H9 (cell line): ENCODE results near the gene MEIOSIN. TPM values are rescaled to one million over a fixed set of nuclear protein-coding genes. Genes with fewer than 3 reads are reported as not detected.

Source experiments
- DNase-seq: peaks from one replicate; pipeline ENCODE4 v3.0.0-alpha.2; 2017
- H2AFZ ChIP-seq: one replicate; pipeline ENCODE4 v1.6.1; 2013; ENCODE audit warnings: mild to moderate bottlenecking, low read length, control low read depth, moderate library complexity
- H2AK5ac ChIP-seq: 2 replicates; pipeline ENCODE4 v1.6.1; 2013; ENCODE audit warnings: low read length, control low read depth, mixed read lengths; ENCODE audit not compliant: insufficient read length
- H2BK120ac ChIP-seq: one replicate; pipeline ENCODE4 v1.6.1; 2013; ENCODE audit warnings: low read depth, mild to moderate bottlenecking, low read length, control low read depth, inconsistent platforms; ENCODE audit not compliant: poor library complexity, severe bottlenecking
- H2BK12ac ChIP-seq: 2 replicates; pipeline ENCODE4 v1.6.1; 2013; ENCODE audit warnings: low read length, control low read depth, mixed read lengths, low read depth; ENCODE audit not compliant: insufficient read length
- H2BK15ac ChIP-seq: 2 replicates; pipeline ENCODE4 v1.6.1; 2013; ENCODE audit warnings: low read depth, low read length, control low read depth
- H2BK20ac ChIP-seq: one replicate; pipeline ENCODE4 v1.6.1; 2013; ENCODE audit warnings: low read depth, mild to moderate bottlenecking, low read length, control low read depth, inconsistent platforms; ENCODE audit not compliant: poor library complexity, severe bottlenecking
- H2BK5ac ChIP-seq: 2 replicates; pipeline ENCODE4 v1.6.1; 2013; ENCODE audit warnings: low read length, control low read depth, mixed read lengths; ENCODE audit not compliant: insufficient read length
- H3K14ac ChIP-seq: 2 replicates; pipeline ENCODE4 v1.6.1; 2013; ENCODE audit warnings: low read length, control low read depth; ENCODE audit not compliant: insufficient read depth
- H3K18ac ChIP-seq: 2 replicates; pipeline ENCODE4 v1.6.1; 2013; ENCODE audit warnings: low read depth, mild to moderate bottlenecking, mixed read lengths, low read length, control low read depth; ENCODE audit not compliant: insufficient read length
- H3K23ac ChIP-seq: 2 replicates; pipeline ENCODE4 v1.6.1; 2013; ENCODE audit warnings: low read length, control low read depth, mixed read lengths, low read depth; ENCODE audit not compliant: insufficient read length
- H3K23me2 ChIP-seq: 2 replicates; pipeline ENCODE4 v1.6.1; 2013; ENCODE audit warnings: low read depth, mild to moderate bottlenecking, mixed read lengths, low read length, control low read depth; ENCODE audit not compliant: insufficient read length, poor library complexity, severe bottlenecking
- H3K27ac ChIP-seq: 2 replicates; pipeline ENCODE4 v1.5.1; 2013; ENCODE audit warnings: low read length, control low read depth, mixed read lengths, low read depth; ENCODE audit not compliant: insufficient read length
- H3K27me3 ChIP-seq: 2 replicates; pipeline ENCODE4 v1.6.1; 2013; ENCODE audit warnings: low read length, control low read depth, inconsistent platforms; ENCODE audit not compliant: insufficient read depth
- H3K4ac ChIP-seq: 2 replicates; pipeline ENCODE4 v1.6.1; 2013; ENCODE audit warnings: low read depth, mild to moderate bottlenecking, control low read depth, inconsistent platforms, low read length, moderate library complexity
- H3K4me1 ChIP-seq: 2 replicates; pipeline ENCODE4 v1.6.1; 2013; ENCODE audit warnings: low read length, control low read depth, inconsistent platforms; ENCODE audit not compliant: insufficient read depth
- H3K4me2 ChIP-seq: 2 replicates; pipeline ENCODE4 v1.6.1; 2013; ENCODE audit warnings: low read length, control low read depth, mixed read lengths; ENCODE audit not compliant: insufficient read length, insufficient read depth
- H3K56ac ChIP-seq: 2 replicates; pipeline ENCODE4 v1.6.1; 2013; ENCODE audit warnings: low read depth, mild to moderate bottlenecking, mixed read lengths, low read length, control low read depth; ENCODE audit not compliant: insufficient read length
- H3K79me1 ChIP-seq: 2 replicates; pipeline ENCODE4 v1.6.1; 2013; ENCODE audit warnings: low read depth, mild to moderate bottlenecking, moderate library complexity, low read length, control low read depth, inconsistent platforms; ENCODE audit not compliant: insufficient read depth, poor library complexity, severe bottlenecking
- H3K79me2 ChIP-seq: 2 replicates; pipeline ENCODE4 v1.6.1; 2013; ENCODE audit warnings: low read length, control low read depth, inconsistent platforms; ENCODE audit not compliant: insufficient read depth
- H3K9ac ChIP-seq: 2 replicates; pipeline ENCODE4 v1.6.1; 2013; ENCODE audit warnings: low read length, control low read depth, mixed read lengths; ENCODE audit not compliant: insufficient read length; ENCODE audit errors: extremely low read depth
- H3K9me3 ChIP-seq: one replicate; pipeline ENCODE4 v1.6.1; 2013; ENCODE audit warnings: low read depth, low read length, inconsistent platforms; ENCODE audit not compliant: control insufficient read depth
- H3T11ph ChIP-seq: one replicate; pipeline ENCODE4 v1.6.1; 2013; ENCODE audit warnings: mild to moderate bottlenecking, low read length, control low read depth, inconsistent platforms
- H4K20me1 ChIP-seq: one replicate; pipeline ENCODE4 v1.6.1; 2013; ENCODE audit not compliant: control insufficient read depth, insufficient read length, insufficient read depth
- H4K5ac ChIP-seq: 2 replicates; pipeline ENCODE4 v1.6.1; 2013; ENCODE audit warnings: low read depth, mild to moderate bottlenecking, mixed read lengths, low read length, control low read depth; ENCODE audit not compliant: insufficient read length
- H4K8ac ChIP-seq: replicated peaks from 2 replicates; pipeline ENCODE4 v1.6.1; 2013; ENCODE audit warnings: low read length, control low read depth, mixed read lengths, low read depth; ENCODE audit not compliant: insufficient read length
- H4K91ac ChIP-seq: 2 replicates; pipeline ENCODE4 v1.6.1; 2013; ENCODE audit warnings: low read depth, mild to moderate bottlenecking, moderate library complexity, mixed read lengths, low read length, control low read depth; ENCODE audit not compliant: insufficient read length
- H3K27ac Mint-ChIP-seq, 3 experiments: 2 replicates in 2 of 3; 3 replicates in 1 of 3; pipeline ENCODE4 v1.8.0; 2020 to 2021; ENCODE audit warnings: mixed read lengths in 3 of 3, mild to moderate bottlenecking in 1 of 3, moderate library complexity in 1 of 3
- H3K27me3 Mint-ChIP-seq: 2 replicates; pipeline ENCODE4 v1.8.0; 2021; ENCODE audit warnings: low read depth, mild to moderate bottlenecking, moderate library complexity, mixed read lengths
- H3K36me3 Mint-ChIP-seq, 3 experiments: 2 replicates in 2 of 3; 3 replicates in 1 of 3; pipeline ENCODE4 v1.8.0; 2020 to 2021; ENCODE audit warnings: low read depth in 3 of 3, mixed read lengths in 3 of 3; ENCODE audit not compliant: insufficient read depth in 1 of 3
- H3K4me1 Mint-ChIP-seq, 2 experiments: 2 replicates each; pipeline ENCODE4 v1.8.0; 2020; ENCODE audit warnings: mixed read lengths in 2 of 2
- H3K4me3 Mint-ChIP-seq, 2 experiments: 2 replicates in 1 of 2; 3 replicates in 1 of 2; pipeline ENCODE4 v1.8.0; 2020 to 2021; ENCODE audit warnings: mild to moderate bottlenecking in 2 of 2, mixed read lengths in 2 of 2, moderate library complexity in 1 of 2
- H3K9me3 Mint-ChIP-seq, 2 experiments: 2 replicates in 1 of 2; 3 replicates in 1 of 2; pipeline ENCODE4 v1.8.0; 2020; ENCODE audit warnings: mild to moderate bottlenecking in 2 of 2, mixed read lengths in 2 of 2, moderate library complexity in 1 of 2
- CTCF ChIP-seq: fragments of 200-600 bp; sonication (generic); conservative IDR thresholded peaks from 3 replicates; pipeline ENCODE4 v1.8.0; 2021; ENCODE audit warnings: antibody characterized with exemption, mild to moderate bottlenecking
- whole genome bisulfite sequencing: extraction: QIAGEN DNeasy Blood & Tissue Kit; methylation state at CpG from one replicate; pipeline ENCODE4 v1.1.7; 2013; ENCODE audit warnings: missing lambda C conversion rate, low lambda C conversion rate, mixed read lengths; ENCODE audit not compliant: insufficient read length; ENCODE audit errors: extremely low coverage; 5-methylcytosine and 5-hydroxymethylcytosine counted together
- total RNA-seq: library from RNA; stranded (reverse); gene quantifications from 2 replicates; pipeline ENCODE4 v1.2.1, GENCODE V29; 2021

The MEIOSIN gene
- total RNA-seq, 1 experiment from 2014 or later, result not detected

- H3K4me2 ChIP-seq, result no peak overlapping the region
- no CpG with 5 or more reads among the region's 57 CpGs for WGBS
- no peak overlapping the region for H3K4ac ChIP-seq
- peaks cover 7% of the 10 kb centered on the region for H3K27me3 Mint-ChIP-seq
- H4K91ac ChIP-seq, result no peak overlapping the region
- peaks cover 8 to 23% of the 10 kb centered on the region in 2 experiments for H3K4me1 Mint-ChIP-seq
- no peak overlapping the region for H4K5ac ChIP-seq
- peaks cover 2% of the 10 kb centered on the region for H3K79me1 ChIP-seq
- no peak overlapping the region for H3K23ac ChIP-seq
- no peaks in the 10 kb centered on the region for H3K79me2 ChIP-seq
- H3K18ac ChIP-seq, result no peak overlapping the region
- no peak overlapping the region for H3T11ph ChIP-seq
- H4K8ac ChIP-seq, result no peak overlapping the region
- H3K27ac ChIP-seq, result no peak overlapping the region
- H2AK5ac ChIP-seq, result no peak overlapping the region
- H3K9ac ChIP-seq, result no peak overlapping the region
- H2BK120ac ChIP-seq, result no peak overlapping the region
- H3K27ac Mint-ChIP-seq, result no peak overlapping the region
- DNase-seq, result no peak
- TF ChIP-seq CTCF, result no peak
- H2BK5ac ChIP-seq, result no peak overlapping the region
- no peaks in the 10 kb centered on the region for H3K27me3 ChIP-seq
- H4K20me1 ChIP-seq, result no peaks in the 10 kb centered on the region
- peaks cover 2% of the 10 kb centered on the region; the same call in 1 of the 2 replicates for H3K4me1 ChIP-seq
- no peaks in the 10 kb centered on the region for H3K9me3 Mint-ChIP-seq
- no peak overlapping the region for H2BK12ac ChIP-seq
- no peak overlapping the region for H2AFZ ChIP-seq
- H3K23me2 ChIP-seq, result no peaks in the 10 kb centered on the region
- no peak overlapping the region for H3K14ac ChIP-seq
- H3K9me3 ChIP-seq, result no peaks in the 10 kb centered on the region
- no peak overlapping the region for H3K56ac ChIP-seq
- no peak overlapping the region; the same call in 1 of the 2 replicates for H2BK15ac ChIP-seq
- peaks cover 22 to 57% (median 52%) of the 10 kb centered on the region in 3 experiments for H3K36me3 Mint-ChIP-seq
- H2BK20ac ChIP-seq, result no peak overlapping the region
- peak overlapping the region in 1 of 2 experiments; percentile 35; a peak in 1 of 5 replicates for H3K4me3 Mint-ChIP-seq
Measured at GRCh38 chr19:45785781-45786532, 52.7 kb downstream of the MEIOSIN start.
